ENCODE results near the gene C3orf33.

The C3orf33 gene, protein sequence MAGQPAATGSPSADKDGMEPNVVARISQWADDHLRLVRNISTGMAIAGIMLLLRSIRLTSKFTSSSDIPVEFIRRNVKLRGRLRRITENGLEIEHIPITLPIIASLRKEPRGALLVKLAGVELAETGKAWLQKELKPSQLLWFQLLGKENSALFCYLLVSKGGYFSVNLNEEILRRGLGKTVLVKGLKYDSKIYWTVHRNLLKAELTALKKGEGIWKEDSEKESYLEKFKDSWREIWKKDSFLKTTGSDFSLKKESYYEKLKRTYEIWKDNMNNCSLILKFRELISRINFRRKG

DNA sequence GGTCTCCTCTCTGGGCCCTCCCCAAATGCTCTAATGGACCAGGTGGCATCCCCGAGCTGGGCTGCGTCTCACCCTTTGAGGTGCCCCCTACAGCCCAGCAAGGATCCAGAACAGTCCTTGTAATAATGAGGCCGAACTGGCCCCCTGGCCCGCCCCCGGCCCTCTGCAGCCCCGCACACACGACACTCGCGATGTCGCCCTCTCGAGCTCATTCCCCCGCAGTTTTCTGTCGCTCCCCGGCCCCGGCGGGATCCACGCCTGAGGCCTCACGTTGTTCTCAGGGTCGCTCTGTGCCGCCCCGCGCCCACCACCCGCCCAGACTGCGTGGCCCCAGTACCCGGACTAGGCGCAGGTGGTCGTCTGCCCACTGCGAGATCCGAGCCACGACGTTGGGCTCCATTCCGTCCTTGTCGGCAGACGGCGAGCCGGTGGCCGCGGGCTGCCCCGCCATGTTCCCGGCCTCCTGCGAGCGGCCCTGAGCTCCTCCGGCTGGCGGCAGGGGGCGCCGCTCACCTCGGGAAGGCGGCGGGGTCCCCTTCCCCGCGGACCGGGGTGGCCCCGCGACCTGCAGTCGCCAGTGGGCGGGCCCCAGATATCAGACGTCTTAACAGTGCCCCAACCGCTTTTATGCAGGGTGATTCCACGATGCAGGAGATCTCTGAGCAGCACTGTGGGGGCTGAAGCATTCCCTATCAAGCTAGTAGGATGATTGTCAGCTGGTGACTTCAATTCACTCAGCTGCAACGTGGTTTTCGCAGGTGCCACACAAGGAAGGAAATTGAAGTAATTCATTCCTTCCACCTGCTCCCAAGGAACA is at the start of gene C3orf33:
TSS of gene C3orf33 (minus strand) at position 477 of the 817 bp plus-strand sequence. CDS start at position 451, 26 bp downstream.
- Histone ChIP-seq H3K27me3 (ENCODE audit: insufficient read depth, low read length, poor library complexity) (no peaks in the 10 kb centered on the region), H3K36me3 (ENCODE audit: insufficient read depth, low read length) (no peaks in the 10 kb centered on the region), H3K9ac (ENCODE audit: low read depth, low read length) (peak within 1 kb of the TSS; percentile 74), H3K4me3 (ENCODE audit: low read depth in 1 of 2, low read length in 2 of 2) (peak within 1 kb of the TSS; percentile 58 to 82; a peak in 3 of 4 replicates), H3K79me2 (ENCODE audit: insufficient read depth, low read length) (no peaks in the 10 kb centered on the region), H2AFZ (ENCODE audit: low read depth, low read length) (peak within 1 kb of the TSS; percentile 91), H3K9me3 (ENCODE audit: insufficient read depth, low read length, severe bottlenecking) (no peaks in the 10 kb centered on the region), H4K20me1 (ENCODE audit: insufficient read depth, low read length) (no peaks in the 10 kb centered on the region), H3K27ac (ENCODE audit: low read length) (peak within 1 kb of the TSS; percentile 73), H3K4me1 (ENCODE audit: insufficient read depth, low read length) (peaks cover 19% of the 10 kb centered on the region), H3K4me2 (ENCODE audit: insufficient read depth, low read length) (peak within 1 kb of the TSS; percentile 96)
- ATAC-seq (ENCODE audit: insufficient read depth, low read depth), result peak; percentile 94
- DNase-seq, result peak; percentile 76
- no peak for TF ChIP-seq EZH2 (IDR thresholded peaks at IDR 0.05; ENCODE audit: borderline replicate concordance, low read depth, low read length, severe bottlenecking)
- TF ChIP-seq, protein P1, sequence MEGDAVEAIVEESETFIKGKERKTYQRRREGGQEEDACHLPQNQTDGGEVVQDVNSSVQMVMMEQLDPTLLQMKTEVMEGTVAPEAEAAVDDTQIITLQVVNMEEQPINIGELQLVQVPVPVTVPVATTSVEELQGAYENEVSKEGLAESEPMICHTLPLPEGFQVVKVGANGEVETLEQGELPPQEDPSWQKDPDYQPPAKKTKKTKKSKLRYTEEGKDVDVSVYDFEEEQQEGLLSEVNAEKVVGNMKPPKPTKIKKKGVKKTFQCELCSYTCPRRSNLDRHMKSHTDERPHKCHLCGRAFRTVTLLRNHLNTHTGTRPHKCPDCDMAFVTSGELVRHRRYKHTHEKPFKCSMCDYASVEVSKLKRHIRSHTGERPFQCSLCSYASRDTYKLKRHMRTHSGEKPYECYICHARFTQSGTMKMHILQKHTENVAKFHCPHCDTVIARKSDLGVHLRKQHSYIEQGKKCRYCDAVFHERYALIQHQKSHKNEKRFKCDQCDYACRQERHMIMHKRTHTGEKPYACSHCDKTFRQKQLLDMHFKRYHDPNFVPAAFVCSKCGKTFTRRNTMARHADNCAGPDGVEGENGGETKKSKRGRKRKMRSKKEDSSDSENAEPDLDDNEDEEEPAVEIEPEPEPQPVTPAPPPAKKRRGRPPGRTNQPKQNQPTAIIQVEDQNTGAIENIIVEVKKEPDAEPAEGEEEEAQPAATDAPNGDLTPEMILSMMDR (IDR thresholded peaks at IDR 0.05; ENCODE audit: borderline replicate concordance, extremely low read depth, low read length, poor library complexity, severe bottlenecking), result peak; percentile 92

DNA sequence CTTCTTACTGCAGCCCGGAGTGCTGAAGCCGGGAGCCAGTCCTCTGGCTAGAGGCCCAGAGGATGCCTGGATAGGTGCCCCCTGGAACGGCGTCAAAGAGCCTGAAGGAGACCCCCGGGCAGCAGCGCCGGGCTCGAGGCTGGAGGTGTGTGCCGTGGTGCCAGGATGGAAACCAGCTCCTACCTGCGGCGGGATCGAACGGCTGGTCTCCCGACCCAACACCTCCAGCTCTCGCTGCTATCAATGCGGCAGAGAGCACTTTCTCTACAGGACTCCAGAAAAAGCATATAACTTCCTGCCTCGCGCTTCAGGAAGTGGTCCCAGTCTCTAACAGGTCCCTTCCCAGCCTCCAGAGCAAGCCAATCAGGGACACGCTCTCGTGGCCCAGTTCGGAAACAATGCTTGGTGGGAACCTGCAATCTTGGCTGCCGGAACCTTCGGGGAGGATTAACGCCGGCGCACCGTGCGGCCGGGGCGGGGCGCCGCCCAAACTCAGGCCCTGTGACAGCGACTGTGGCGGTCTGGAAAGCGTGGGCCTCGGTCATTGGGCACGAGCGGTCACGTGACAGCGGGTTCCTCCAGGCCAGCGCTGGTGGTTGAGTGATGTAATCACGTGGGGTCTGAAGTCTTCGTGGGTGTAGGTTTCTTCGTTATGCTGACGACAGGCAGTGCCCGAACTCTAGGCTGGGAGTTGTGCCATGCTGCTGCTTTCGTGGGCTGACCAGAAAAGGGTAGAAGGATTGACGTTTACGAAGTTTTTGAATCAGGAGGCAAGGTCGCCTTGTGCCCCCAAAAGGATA is 48.3 kb upstream of the C3orf33 start, which contains the start of gene SLC33A1:
TSS of gene SLC33A1 (minus strand) at position 287 of the 800 bp plus-strand sequence. CDS start 430 bp downstream, outside the sequence.
- peak within 1 kb of the TSS; percentile 85 for H3K9ac ChIP-seq (ENCODE audit: low read depth, low read length)
- H3K36me3 ChIP-seq (ENCODE audit: insufficient read depth, low read length), result peaks cover 5% of the 10 kb centered on the region
- peaks cover 46% of the 10 kb centered on the region for H3K4me1 ChIP-seq (ENCODE audit: insufficient read depth, low read length)
- ATAC-seq (ENCODE audit: insufficient read depth, low read depth) (peak; percentile 93), DNase-seq (peak; percentile 99)
- H3K27ac ChIP-seq (ENCODE audit: low read length), result peak within 1 kb of the TSS; percentile 90
- H3K27me3 ChIP-seq (ENCODE audit: insufficient read depth, low read length, poor library complexity), result no peaks in the 10 kb centered on the region
- peak within 1 kb of the TSS; percentile 78 for H3K4me2 ChIP-seq (ENCODE audit: insufficient read depth, low read length)
- TF ChIP-seq, protein P1 (IDR thresholded peaks at IDR 0.05; ENCODE audit: borderline replicate concordance, extremely low read depth, low read length, poor library complexity, severe bottlenecking), result no peak
- TF ChIP-seq EZH2 (IDR thresholded peaks at IDR 0.05; ENCODE audit: borderline replicate concordance, low read depth, low read length, severe bottlenecking), result no peak
- H3K79me2 ChIP-seq (ENCODE audit: insufficient read depth, low read length), result peaks cover 46% of the 10 kb centered on the region
- H4K20me1 ChIP-seq (ENCODE audit: insufficient read depth, low read length), result no peaks in the 10 kb centered on the region; the same call in 1 of the 2 replicates
- H3K9me3 ChIP-seq (ENCODE audit: insufficient read depth, low read length, severe bottlenecking), result no peaks in the 10 kb centered on the region
- H3K4me3 ChIP-seq (ENCODE audit: low read depth in 1 of 2, low read length in 2 of 2), result peak within 1 kb of the TSS; percentile 80 to 84
- peak within 1 kb of the TSS; percentile 89 for H2AFZ ChIP-seq (ENCODE audit: low read depth, low read length)

GRCh38 chr3:155853214-155854140 is 47.4 kb upstream of the C3orf33 start:
- H3K4me2 ChIP-seq (ENCODE audit: insufficient read depth, low read length), result peak overlapping the region; percentile 78
- no peaks in the 10 kb centered on the region; the same call in 1 of the 2 replicates for H4K20me1 ChIP-seq (ENCODE audit: insufficient read depth, low read length)
- peak; percentile 3 for ATAC-seq (ENCODE audit: insufficient read depth, low read depth)
- peak overlapping the region; percentile 80 to 84 for H3K4me3 ChIP-seq (ENCODE audit: low read depth in 1 of 2, low read length in 2 of 2)
- DNase-seq, result peak; percentile 27
- H3K27me3 ChIP-seq (ENCODE audit: insufficient read depth, low read length, poor library complexity), result no peaks in the 10 kb centered on the region
- H3K9ac ChIP-seq (ENCODE audit: low read depth, low read length), result peak overlapping the region; percentile 85
- H3K27ac ChIP-seq (ENCODE audit: low read length), result peak overlapping the region; percentile 82
- no peak for TF ChIP-seq EZH2 (IDR thresholded peaks at IDR 0.05; ENCODE audit: borderline replicate concordance, low read depth, low read length, severe bottlenecking)
- TF ChIP-seq, protein P1 (IDR thresholded peaks at IDR 0.05; ENCODE audit: borderline replicate concordance, extremely low read depth, low read length, poor library complexity, severe bottlenecking), result no peak
- no peaks in the 10 kb centered on the region for H3K9me3 ChIP-seq (ENCODE audit: insufficient read depth, low read length, severe bottlenecking)
- peak overlapping the region; percentile 89 for H2AFZ ChIP-seq (ENCODE audit: low read depth, low read length)
- H3K79me2 ChIP-seq (ENCODE audit: insufficient read depth, low read length), result peaks cover 55% of the 10 kb centered on the region
- peaks cover 5% of the 10 kb centered on the region for H3K36me3 ChIP-seq (ENCODE audit: insufficient read depth, low read length)
- H3K4me1 ChIP-seq (ENCODE audit: insufficient read depth, low read length), result peaks cover 52% of the 10 kb centered on the region

Measured in DND-41 (cell line).